ENCODE results near the gene TSPAN4.

DNA sequence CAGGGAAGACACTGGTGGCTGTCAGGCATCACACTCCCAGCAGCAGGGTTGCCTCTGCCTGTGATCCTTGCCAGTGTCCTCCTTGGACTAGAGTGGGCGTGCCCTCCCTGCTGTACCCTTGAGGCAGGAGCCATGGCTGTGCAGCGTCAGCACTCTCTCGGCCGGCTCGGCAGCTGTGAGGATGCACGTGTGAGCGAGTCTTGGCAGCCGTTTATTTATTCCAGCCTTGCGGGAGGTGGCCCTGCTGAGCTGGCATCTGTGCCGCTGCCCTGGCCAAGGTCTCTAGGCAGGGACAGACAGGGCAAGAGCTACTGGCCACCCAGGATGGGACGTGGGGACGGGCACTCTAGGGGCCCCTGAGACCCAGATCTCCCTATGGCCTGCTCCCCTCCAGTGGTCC lies 33.9 kb downstream of the TSPAN4 start:
- TF ChIP-seq CTCF (IDR thresholded peaks at IDR 0.05 in 4 of 5, conservative IDR thresholded peaks at IDR 0.05 in 1 of 5) (no peak), POLR2A (IDR thresholded peaks at IDR 0.05) (no peak)

All from gastrocnemius medialis (tissue), 4 donors.